ENCODE data around the gene FAM110C. TPM values are rescaled to one million over a fixed set of nuclear protein-coding genes. Genes with fewer than 3 reads are reported as not detected.
"Not testable (repeated sequence)": the region's sequence is repeated elsewhere in the genome, so short reads cannot be mapped to it uniquely, and the experiment has no call there.

FAM110C gene
- total RNA-seq, 1 donor = not detected

GRCh38 chr2:23283-23682 is 23.0 kb downstream of the FAM110C start:
- TF ChIP-seq CTCF (IDR thresholded peaks at IDR 0.05; ENCODE audit: insufficient read depth, low read depth, low read length) = no peak
- DNase-seq (ENCODE audit: low read depth) = no peak
- no peak overlapping the region for H3K4me3 ChIP-seq (ENCODE audit: low read depth, low read length)

- H3K4me3 ChIP-seq (ENCODE audit: low read depth, low read length) = not testable (repeated sequence)
Observed at GRCh38 chr2:22244-22643, 24.1 kb downstream of the FAM110C start.

GRCh38 chr2:20259-20658 is 26.0 kb downstream of the FAM110C start:
- not testable (repeated sequence) for H3K4me3 ChIP-seq (ENCODE audit: low read depth, low read length); DNase-seq (ENCODE audit: low read depth)

More at GRCh38 chr2:22244-22643, 24.1 kb downstream of the FAM110C start:
- DNase-seq (ENCODE audit: low read depth) = not testable (repeated sequence)

GRCh38 chr2:19505-19904 is 26.8 kb downstream of the FAM110C start:
- no peak for TF ChIP-seq CTCF (IDR thresholded peaks at IDR 0.05; ENCODE audit: insufficient read depth, low read depth, low read length)
- no peak for DNase-seq (ENCODE audit: low read depth)

GRCh38 chr2:18402-19271 is 27.7 kb downstream of the FAM110C start:
- DNase-seq (ENCODE audit: low read depth) = no peak
- TF ChIP-seq CTCF (IDR thresholded peaks at IDR 0.05; ENCODE audit: insufficient read depth, low read depth, low read length) = peak; percentile 43
- H3K4me3 ChIP-seq (ENCODE audit: low read depth, low read length) = no peak overlapping the region

More at GRCh38 chr2:19505-19904, 26.8 kb downstream of the FAM110C start:
- no peak overlapping the region for H3K4me3 ChIP-seq (ENCODE audit: low read depth, low read length)

- DNase-seq (ENCODE audit: low read depth); H3K4me3 ChIP-seq (ENCODE audit: low read depth, low read length): not testable (repeated sequence)
Observed at GRCh38 chr2:15916-16315, 30.4 kb downstream of the FAM110C start.

GRCh38 chr2:11248-11941 is 34.9 kb downstream of the FAM110C start:
- peak; percentile 100 for TF ChIP-seq CTCF (IDR thresholded peaks at IDR 0.05; ENCODE audit: insufficient read depth, low read depth, low read length)
- peak; percentile 95 for DNase-seq (ENCODE audit: low read depth)
- peak overlapping the region; percentile 69 for H3K4me3 ChIP-seq (ENCODE audit: low read depth, low read length)

GRCh38 chr2:10222-10875 is 36.0 kb downstream of the FAM110C start:
- TF ChIP-seq CTCF (IDR thresholded peaks at IDR 0.05; ENCODE audit: insufficient read depth, low read depth, low read length) = no peak
- H3K4me3 ChIP-seq (ENCODE audit: low read depth, low read length) = peak overlapping the region; percentile 59
- DNase-seq (ENCODE audit: low read depth) = peak; percentile 71
